H4 (cell line): ENCODE data around the gene AK8. TPM values are rescaled to one million over a fixed set of nuclear protein-coding genes. Genes with fewer than 3 reads are reported as not detected.
"Not testable (repeated sequence)": the region's sequence is repeated elsewhere in the genome, so short reads cannot be mapped to it uniquely, and the experiment has no call there.

ENCODE experiments used
- DNase-seq: peaks from one replicate; pipeline ENCODE4 v3.0.0-alpha.2; 2015; ENCODE audit warnings: low spot score
- total RNA-seq: library from RNA; depleted of rRNA; stranded (reverse); fragments of >200 nt; shearing (Covaris generic); gene quantifications from 2 replicates; pipeline ENCODE4 v1.2.3, GENCODE V29; 2014

AK8 gene
- total RNA-seq, 1 experiment from 2014 or later = 0.21 TPM

DNA sequence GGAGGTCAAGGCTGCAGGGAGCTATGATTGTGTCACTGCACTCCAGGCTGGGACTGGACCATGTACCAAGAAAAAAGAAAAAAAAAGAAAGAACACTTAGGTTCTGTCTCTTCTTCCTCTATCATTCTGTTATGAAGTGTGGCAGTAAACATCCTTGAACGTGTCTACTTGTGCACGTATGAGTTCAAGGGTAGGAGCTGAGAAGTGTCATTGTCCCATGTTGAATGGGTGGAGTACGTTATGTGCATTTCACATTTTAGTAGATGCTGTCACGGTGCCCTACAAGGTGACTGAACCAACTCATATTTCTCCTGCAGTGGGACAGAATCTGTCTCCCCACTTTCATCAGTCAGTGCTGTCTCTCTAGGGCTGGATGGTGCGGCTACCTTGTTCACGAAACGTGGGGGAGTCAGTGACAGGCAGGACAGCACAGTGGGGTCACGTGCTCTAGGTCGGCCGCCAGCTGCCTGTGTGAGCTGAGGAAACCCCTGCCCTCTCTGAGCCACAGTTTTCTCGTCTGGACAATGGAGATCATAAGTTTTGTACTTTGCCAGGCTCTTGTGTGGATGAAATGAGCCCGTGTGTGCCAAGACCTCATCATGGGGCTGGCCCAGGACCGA lies 160.6 kb downstream of the AK8 start:
- DNase-seq = no peak

DNA sequence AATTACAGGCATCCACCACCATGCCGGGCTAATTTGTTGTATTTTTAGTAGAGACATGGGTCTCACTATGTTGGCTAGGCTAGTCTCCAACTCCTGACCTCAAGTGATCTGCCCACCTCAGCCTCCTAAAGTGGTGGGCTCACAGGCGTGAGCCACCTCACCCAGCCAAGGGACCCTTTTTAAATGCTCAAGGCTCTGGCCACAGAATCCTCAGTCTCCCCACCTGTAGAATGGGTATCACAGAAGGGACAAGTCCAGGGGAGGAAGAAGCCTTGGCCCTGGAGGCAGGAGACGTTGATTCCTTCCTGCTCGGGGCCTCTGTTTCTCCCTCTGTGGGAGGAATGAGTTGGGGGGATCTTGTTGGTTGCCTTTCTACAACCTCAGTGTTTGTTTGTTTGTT lies 162.1 kb downstream of the AK8 start:
- no peak for DNase-seq

GRCh38 chr9:132712753-132713152 lies 165.3 kb downstream of the AK8 start:
- no peak for DNase-seq

GRCh38 chr9:132711846-132712245 lies 166.2 kb downstream of the AK8 start:
- no peak for DNase-seq

DNA sequence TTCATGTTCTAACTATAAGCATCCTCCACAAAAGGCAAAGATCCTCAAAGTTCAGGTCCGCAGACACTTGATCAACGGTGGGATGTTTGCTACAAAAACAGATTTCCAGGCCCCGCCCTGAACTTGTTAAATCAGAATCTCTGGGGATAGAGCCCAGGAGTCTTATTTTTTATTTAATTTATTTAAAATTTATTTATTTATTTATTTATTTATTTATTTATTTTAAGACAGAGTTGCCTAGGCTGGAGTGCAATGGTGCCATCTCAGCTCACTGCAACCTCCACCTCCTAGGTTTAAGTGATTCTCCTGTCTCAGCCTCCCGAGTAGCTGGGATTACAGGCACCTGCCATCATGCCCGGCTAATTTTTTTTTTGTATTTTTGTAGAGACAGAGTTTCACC lies 166.9 kb downstream of the AK8 start:
- not testable (repeated sequence) for DNase-seq

GRCh38 chr9:132710333-132710732 lies 167.8 kb downstream of the AK8 start:
- DNase-seq = no peak

- DNase-seq = no peak
Observed at GRCh38 chr9:132708769-132709430, 169.2 kb downstream of the AK8 start.

DNA sequence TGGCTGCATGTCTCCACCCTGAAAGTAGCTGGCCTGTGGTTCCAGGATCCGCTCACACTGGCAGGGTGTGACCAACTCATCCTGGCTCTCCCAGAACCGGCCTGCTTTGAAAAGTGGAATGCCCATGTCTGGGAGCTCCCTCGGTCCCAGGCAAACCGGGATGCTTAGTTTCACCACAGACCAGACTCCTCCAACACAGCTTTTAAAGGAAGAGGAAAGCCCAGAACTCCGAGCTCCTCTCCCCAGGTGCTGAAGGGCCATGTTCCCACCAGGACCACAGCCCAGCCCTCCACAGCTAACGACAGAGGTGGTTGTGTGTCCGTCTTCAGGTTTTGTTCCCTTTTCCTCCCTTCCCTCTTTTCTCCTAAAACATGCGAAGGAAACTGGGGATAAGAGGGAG lies 169.8 kb downstream of the AK8 start:
- no peak for DNase-seq

- no peak for DNase-seq
Observed at GRCh38 chr9:132703336-132703735, 174.7 kb downstream of the AK8 start.

GRCh38 chr9:132702254-132702653 lies 175.8 kb downstream of the AK8 start:
- DNase-seq = no peak

DNA sequence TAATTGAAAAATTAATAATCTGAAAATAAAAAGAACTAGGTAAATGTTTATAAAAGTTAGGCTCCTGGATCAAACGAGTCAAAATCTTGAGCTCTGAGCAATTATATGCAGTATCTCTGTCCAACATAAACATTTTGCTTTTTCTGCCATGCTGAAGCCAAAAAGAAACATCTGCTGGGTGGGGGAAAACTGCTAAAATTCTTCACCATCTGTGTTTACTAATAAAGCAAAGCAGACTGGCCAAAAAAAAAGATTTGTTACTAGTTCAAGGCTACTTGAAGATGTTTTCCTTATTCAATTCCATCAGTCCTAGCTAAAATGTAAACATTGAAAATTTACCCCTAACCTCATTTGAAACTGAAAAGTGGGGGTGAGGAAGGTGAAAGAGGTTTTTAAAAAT lies 178.1 kb downstream of the AK8 start:
- no peak for DNase-seq

DNA sequence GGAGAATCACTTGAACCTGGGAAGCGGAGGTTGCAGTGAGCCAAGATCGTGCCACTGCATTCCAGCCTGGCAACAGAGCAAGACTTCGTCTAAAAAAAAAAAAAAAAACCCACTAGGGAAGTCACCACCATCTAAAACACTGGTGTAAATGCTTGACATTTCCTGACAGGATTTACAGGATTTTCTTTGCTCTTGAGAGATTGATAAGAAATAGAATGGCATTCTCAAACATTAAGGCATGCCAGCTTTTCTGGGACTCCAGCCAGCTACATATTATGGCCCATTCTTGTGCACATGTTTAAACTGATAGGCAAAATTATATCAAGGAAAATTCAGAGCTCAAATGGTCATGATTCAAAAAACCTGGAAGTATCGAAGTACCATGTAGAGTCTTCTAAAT lies 179.1 kb downstream of the AK8 start:
- no peak for DNase-seq

- DNase-seq = no peak
Observed at GRCh38 chr9:132697230-132697629, 180.9 kb downstream of the AK8 start.

GRCh38 chr9:132694144-132694543 lies 183.9 kb downstream of the AK8 start:
- DNase-seq = no peak

DNA sequence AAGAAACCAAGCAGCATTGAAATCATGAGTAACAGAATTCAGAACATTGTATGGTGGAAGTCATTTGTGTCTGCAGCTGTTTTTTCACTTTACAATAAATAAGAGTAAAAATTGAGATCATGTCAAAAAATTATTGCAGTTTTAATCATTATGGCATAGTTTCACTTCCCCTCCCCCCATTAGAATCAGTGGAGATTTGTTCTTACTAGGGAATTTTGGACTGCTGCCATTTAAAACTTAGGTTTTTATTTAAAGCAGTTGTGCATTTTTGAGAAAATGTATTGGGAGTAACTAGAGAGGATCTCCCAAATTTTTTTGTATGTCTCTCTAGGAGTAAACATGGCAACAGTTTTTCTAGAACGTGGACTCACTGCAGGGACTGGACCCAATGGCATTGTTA lies 187.4 kb downstream of the AK8 start:
- no peak for DNase-seq

DNA sequence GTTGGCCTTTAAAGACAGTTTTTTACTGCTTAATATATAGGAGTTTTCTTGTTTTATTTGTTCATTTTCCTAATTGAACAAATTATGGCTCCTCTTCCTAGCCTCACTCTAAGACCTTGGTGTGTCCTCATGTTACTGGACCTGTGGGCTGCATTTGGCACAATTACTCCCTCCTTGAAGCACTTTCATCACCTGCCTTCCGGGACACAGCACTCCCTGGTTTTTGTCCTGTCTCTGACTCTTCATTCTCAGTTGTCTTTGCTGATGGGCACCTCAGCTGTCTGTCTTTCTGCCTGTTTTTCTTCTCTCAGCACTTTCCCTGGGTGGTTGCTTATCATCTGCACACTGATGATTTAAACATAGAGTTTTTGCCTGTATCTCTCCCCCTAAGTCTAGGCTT lies 194.2 kb downstream of the AK8 start:
- DNase-seq = no peak

DNA sequence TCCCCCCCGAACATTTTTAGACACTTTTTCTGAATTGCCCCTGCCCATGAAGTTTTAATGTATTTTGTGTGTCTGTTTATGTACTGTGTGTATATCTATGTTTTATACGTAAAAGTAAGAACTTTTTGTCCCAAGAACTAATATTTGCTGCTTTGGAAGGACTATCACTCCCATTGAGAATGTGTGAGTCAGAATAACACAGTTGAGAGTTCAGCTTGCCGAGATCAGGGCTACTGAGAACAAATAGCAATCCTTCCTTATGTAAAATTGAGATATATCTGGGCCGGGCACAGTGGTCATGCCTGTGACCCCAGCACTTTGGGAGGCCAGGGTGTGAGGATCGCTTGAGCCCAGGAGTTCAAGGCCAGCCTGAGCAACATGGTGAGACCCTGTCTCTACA lies 196.5 kb downstream of the AK8 start:
- no peak for DNase-seq

DNA sequence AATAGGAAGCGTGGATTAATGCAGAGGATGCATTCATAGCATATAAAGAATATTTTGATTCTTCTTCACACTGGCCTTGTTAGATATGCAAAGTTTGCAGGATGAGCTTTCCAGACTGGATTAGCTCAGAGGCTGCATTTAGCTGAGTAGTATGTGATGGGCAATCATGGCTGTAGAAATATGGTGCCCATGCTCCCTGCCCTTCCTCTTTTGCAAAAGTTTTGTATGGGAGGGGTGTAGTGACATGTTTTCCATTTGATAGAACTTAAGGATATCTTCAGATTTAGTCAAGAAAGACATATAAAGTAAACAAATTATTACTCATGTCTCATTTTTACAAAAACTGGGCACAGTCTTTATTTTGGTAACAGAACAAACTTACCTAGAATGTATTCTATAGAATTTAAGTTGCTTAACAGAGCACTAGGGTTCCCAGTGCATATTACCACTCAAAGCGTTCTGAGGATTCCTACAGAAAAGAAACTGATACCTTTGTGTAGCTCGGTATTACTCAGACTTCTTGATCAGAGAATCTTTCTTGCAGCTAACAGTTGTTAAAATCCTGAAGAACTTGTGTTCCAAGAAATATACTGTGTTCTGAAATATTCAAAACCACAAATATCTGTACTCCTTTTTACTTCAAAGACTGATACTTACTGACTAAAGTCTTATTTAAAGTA lies 198.0 kb downstream of the AK8 start:
- DNase-seq = no peak

DNA sequence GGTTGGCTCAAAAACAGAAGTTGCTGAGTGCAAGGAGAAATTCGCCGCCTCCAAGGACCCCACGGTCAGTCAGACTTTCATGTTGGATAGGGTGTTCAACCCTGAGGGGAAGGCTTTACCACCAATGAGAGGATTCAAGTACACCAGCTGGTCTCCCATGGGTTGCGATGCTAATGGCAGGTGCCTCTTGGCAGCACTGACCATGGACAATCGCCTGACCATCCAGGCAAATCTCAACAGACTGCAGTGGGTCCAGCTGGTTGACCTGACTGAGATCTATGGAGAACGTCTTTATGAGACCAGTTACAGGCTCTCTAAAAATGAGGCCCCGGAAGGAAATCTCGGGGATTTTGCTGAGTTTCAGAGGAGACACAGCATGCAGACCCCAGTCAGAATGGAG lies 200.1 kb downstream of the AK8 start:
- no peak for DNase-seq
